Panc1 (cell line): ENCODE measurements around the gene ADCY3. TPM values are rescaled to one million over a fixed set of nuclear protein-coding genes. Genes with fewer than 3 reads are reported as not detected.

Experiments used
- ATAC-seq: fragments of 200-7000 bp; cut with Tn5 transposase; 2 replicates; pipeline ENCODE4 v1.9.1; 2020; ENCODE audit warnings: mild to moderate bottlenecking, moderate library complexity
- BruUV-seq: library from RNA; stranded (reverse); fragments of 400-500 nt; replicated peaks from 2 replicates; lab custom pipeline; 2021; lab: Mats Ljungman, UMichigan
- CTCF ChIA-PET: fragments of 300-600 bp; sonication (Branson Sonifier 250); formaldehyde crosslinking; loops from one replicate; lab custom pipeline; 2022; ENCODE audit warnings: antibody characterized with exemption; lab: Charles Lee
- POLR2A ChIA-PET: fragments of 300-600 bp; sonication (Branson Sonifier 250); formaldehyde crosslinking; loops from one replicate; lab custom pipeline; 2022; ENCODE audit warnings: antibody characterized with exemption; lab: Charles Lee
- DNase-seq: peaks from one replicate; pipeline ENCODE4 v3.0.0-alpha.2; 2010; ENCODE audit warnings: low read depth, low spot score
- H3K27ac ChIP-seq: 2 replicates; pipeline ENCODE4 v1.5.1; 2011; ENCODE audit warnings: mild to moderate bottlenecking, low read length, inconsistent platforms
- H3K27me3 ChIP-seq: fragments of 200-500 bp; sonication (Bioruptor generic); 2 replicates; pipeline ENCODE4 v1.6.0; 2014; ENCODE audit warnings: low read length, inconsistent platforms; ENCODE audit not compliant: control insufficient read depth, insufficient read depth
- H3K36me3 ChIP-seq: fragments of 200-500 bp; sonication (Bioruptor generic); 2 replicates; pipeline ENCODE4 v1.5.1; 2014; ENCODE audit warnings: inconsistent platforms, mild to moderate bottlenecking, low read length, moderate library complexity; ENCODE audit not compliant: control insufficient read depth, insufficient read depth
- H3K4me1 ChIP-seq: 2 replicates; pipeline ENCODE4 v1.5.1; 2011; ENCODE audit warnings: inconsistent platforms, mild to moderate bottlenecking, low read length, moderate library complexity; ENCODE audit not compliant: control insufficient read depth, insufficient read depth
- H3K4me3 ChIP-seq, 2 experiments: 2 replicates each; pipeline ENCODE4 v1.5.1; 2011 to 2012; ENCODE audit warnings: low read depth in 2 of 2, low read length in 2 of 2, mild to moderate bottlenecking in 2 of 2, inconsistent platforms in 1 of 2, moderate library complexity in 1 of 2
- H3K9me3 ChIP-seq: fragments of 200-500 bp; sonication (Bioruptor generic); 2 replicates; pipeline ENCODE4 v1.5.1; 2014; ENCODE audit warnings: low read depth, mild to moderate bottlenecking, inconsistent platforms, low read length, moderate library complexity; ENCODE audit not compliant: control insufficient read depth, insufficient read depth
- CTCF ChIP-seq: fragments of 450-650 bp; IDR thresholded peaks from 2 replicates; pipeline ENCODE4 v1.5.1; 2017; ENCODE audit warnings: mild to moderate bottlenecking
- POLR2AphosphoS5 ChIP-seq: IDR thresholded peaks from 2 replicates; pipeline ENCODE4 v1.6.1; 2012; ENCODE audit warnings: mild to moderate bottlenecking, low read depth, low read length, moderate library complexity
- REST ChIP-seq, 2 experiments: IDR thresholded peaks; 2 replicates each; pipeline ENCODE4 v1.6.1; 2011 to 2012; ENCODE audit warnings: low read depth in 2 of 2, control low read depth in 1 of 2, low read length in 1 of 2, mild to moderate bottlenecking in 1 of 2, moderate library complexity in 1 of 2; ENCODE audit not compliant: insufficient read depth in 1 of 2
- SIN3A ChIP-seq: IDR thresholded peaks from 2 replicates; pipeline ENCODE4 v1.6.1; 2012; ENCODE audit warnings: low read depth, mild to moderate bottlenecking, low read length, moderate library complexity, borderline replicate concordance; ENCODE audit not compliant: insufficient read depth
- TCF7L2 ChIP-seq: IDR thresholded peaks from 2 replicates; pipeline ENCODE4 v1.6.1; 2011; ENCODE audit warnings: mild to moderate bottlenecking, low read depth, low read length, inconsistent platforms
- in situ Hi-C: cut with HindIII; loops from 2 replicates; pipeline ENCODE4 v1.10.0; 2016; ENCODE audit warnings: low sequenced_read_pairs, low pct_unique_long_range_greater_than_20kb
- intact Hi-C: fragments of 100-400 bp; cut with micrococcal nuclease; formaldehyde crosslinking; loops from one replicate; pipeline ENCODE4 v1.10.0; 2022; ENCODE audit not compliant: unreplicated experiment
- total RNA-seq: library from RNA; stranded (reverse); gene quantifications from one replicate; pipeline ENCODE4 v1.2.1, GENCODE V29; 2021; ENCODE audit not compliant: unreplicated experiment

ADCY3 gene
- total RNA-seq, 1 experiment from 2014 or later = 34.1 TPM

DNA sequence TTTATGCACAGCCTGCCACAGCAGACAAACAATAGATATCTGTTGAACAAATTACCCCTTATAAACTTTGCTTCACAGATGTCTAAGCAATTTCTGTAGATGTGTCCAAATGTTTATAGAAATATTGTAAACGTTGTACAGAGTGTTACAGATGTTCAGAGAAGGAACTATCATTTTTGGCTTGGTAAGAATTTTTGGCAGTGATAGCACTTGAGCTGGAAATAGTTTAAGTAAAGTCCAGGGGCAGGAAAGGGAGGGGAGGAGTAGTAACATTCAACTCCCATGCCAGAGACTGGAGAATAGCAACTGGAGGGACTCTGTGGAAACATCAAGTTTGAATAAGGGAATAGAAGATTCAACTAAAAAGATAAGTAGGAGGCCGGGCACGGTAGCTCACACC is 131.2 kb downstream of the ADCY3 start:
- in situ Hi-C loops (no loop called here), intact Hi-C loops (no loop called here)
- H3K4me1 ChIP-seq = peaks cover 13% of the 10 kb centered on the region
- no peaks in the 10 kb centered on the region; the same call in 1 of the 2 replicates for H3K36me3 ChIP-seq
- ChIA-PET CTCF (no interaction called here), POLR2A (no interaction called here)
- no TSS peak for BruUV-seq
- DNase-seq (no peak), ATAC-seq (no peak)
- no peaks in the 10 kb centered on the region for H3K27me3 ChIP-seq
- H3K9me3 ChIP-seq = no peaks in the 10 kb centered on the region
- H3K27ac ChIP-seq = no peak overlapping the region
- no peak overlapping the region for H3K4me3 ChIP-seq
- no peak for TF ChIP-seq SIN3A
- TF ChIP-seq REST (IDR thresholded peaks at IDR 0.05; ENCODE audit: insufficient read depth in 1 of 2, low read depth in 2 of 2, low read length in 1 of 2) = no peak

- no peak for ATAC-seq
- no peak overlapping the region for H3K4me3 ChIP-seq
- TF ChIP-seq TCF7L2 = no peak
- no peak for TF ChIP-seq POLR2AphosphoS5
- TF ChIP-seq REST (IDR thresholded peaks at IDR 0.05; ENCODE audit: insufficient read depth in 1 of 2, low read depth in 2 of 2, low read length in 1 of 2) = no peak
- no peak for TF ChIP-seq CTCF
- TF ChIP-seq SIN3A = no peak
- POLR2A ChIA-PET = interaction anchor here (0.6 kb wide), 1 partner anchor 736 kb away, joined by 4 read pairs; no protein-coding TSS in a partner anchor
- no TSS peak for BruUV-seq
- CTCF ChIA-PET = no interaction called here
- no peaks in the 10 kb centered on the region for H3K9me3 ChIP-seq
- intact Hi-C loops = no loop called here
- in situ Hi-C loops = no loop called here
- H3K4me1 ChIP-seq = peaks cover 13% of the 10 kb centered on the region
- H3K36me3 ChIP-seq = no peaks in the 10 kb centered on the region
- DNase-seq = no peak
- no peaks in the 10 kb centered on the region for H3K27me3 ChIP-seq
- H3K27ac ChIP-seq = no peak overlapping the region
Observed at GRCh38 chr2:24787532-24787931, 132.5 kb downstream of the ADCY3 start.
